Measurements from ENCODE around the gene TSPAN9. TPM values are rescaled to one million over a fixed set of nuclear protein-coding genes. Genes with fewer than 3 reads are reported as not detected.
A peak's percentile ranks its signal among the peaks of the same experiment; 100 is the strongest.

TSPAN9 gene
- total RNA-seq, 1 donor from 2014 or later, result 17.7 TPM

DNA sequence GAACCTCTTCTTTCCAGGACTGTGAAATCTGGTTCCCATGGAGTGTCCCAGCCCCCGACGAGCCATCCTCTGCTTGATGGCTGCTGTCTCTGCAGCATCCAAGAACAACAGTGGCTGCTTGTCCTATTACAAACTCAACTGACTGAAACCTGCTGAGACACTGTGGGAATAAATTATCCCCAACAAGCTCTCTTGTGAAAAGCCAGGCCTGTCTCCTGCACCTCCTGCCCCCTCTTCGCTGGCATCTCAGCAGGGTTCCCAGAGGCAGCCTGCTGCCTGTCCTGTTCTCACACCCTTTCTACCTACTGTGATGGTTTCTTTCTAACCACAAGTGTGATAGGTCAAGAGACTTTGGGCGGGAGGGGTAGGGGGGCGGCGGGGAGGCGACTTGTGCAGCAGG, 180.2 kb downstream of the TSPAN9 start:
- no peak overlapping the region for H3K4me3 ChIP-seq (ENCODE audit: low read depth, low read length)
- no peak for TF ChIP-seq CTCF (IDR thresholded peaks at IDR 0.05; ENCODE audit: insufficient read depth, low read length, poor library complexity, severe bottlenecking)
- H3K36me3 ChIP-seq (ENCODE audit: control insufficient read depth, insufficient read depth, low read length), result no peaks in the 10 kb centered on the region
- DNase-seq (ENCODE audit: low read depth), result no peak
- no peaks in the 10 kb centered on the region for H3K27me3 ChIP-seq (ENCODE audit: control insufficient read depth, insufficient read depth, low read length)

- Histone ChIP-seq H3K4me3 (ENCODE audit: low read depth, low read length) (no peak overlapping the region), H3K36me3 (ENCODE audit: control insufficient read depth, insufficient read depth, low read length) (no peaks in the 10 kb centered on the region), H3K27me3 (ENCODE audit: control insufficient read depth, insufficient read depth, low read length) (no peaks in the 10 kb centered on the region)
- peak; percentile 31 for DNase-seq (ENCODE audit: low read depth)
- TF ChIP-seq CTCF (IDR thresholded peaks at IDR 0.05; ENCODE audit: insufficient read depth, low read length, poor library complexity, severe bottlenecking), result no peak
Observed at GRCh38 chr12:3259973-3260372, 182.8 kb downstream of the TSPAN9 start.

DNA sequence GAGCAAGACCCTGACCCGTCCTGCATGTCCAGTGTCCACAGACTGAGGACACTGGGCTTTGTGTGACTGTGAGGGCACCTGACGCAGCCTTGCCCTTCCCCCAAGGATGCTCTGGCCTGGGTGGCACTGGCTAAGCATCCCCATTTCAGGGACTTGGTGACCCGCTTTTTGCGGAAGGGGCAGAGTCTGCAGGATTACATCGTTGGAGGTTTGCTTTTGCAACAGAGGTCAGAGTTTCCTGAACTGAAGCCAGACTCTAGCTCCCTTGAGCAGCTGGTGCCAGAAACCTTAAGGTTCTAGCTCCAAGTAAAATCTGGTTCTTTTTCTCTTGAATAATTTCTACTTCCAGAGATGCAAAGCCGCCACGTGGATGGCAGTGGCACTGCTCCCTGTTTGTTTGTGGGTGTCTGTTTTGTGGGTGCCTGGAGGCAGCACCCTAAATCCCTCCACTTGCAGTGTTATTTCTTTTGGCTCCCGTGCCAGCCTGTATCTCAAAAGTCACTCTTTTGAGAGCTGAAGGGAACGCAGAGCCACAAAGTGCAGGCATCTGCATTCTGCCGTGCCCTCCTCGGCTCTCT, 184.7 kb downstream of the TSPAN9 start:
- Histone ChIP-seq H3K36me3 (ENCODE audit: control insufficient read depth, insufficient read depth, low read length) (no peaks in the 10 kb centered on the region), H3K4me3 (ENCODE audit: low read depth, low read length) (no peak overlapping the region), H3K27me3 (ENCODE audit: control insufficient read depth, insufficient read depth, low read length) (no peaks in the 10 kb centered on the region)
- DNase-seq (ENCODE audit: low read depth), result no peak
- peak; percentile 21 for TF ChIP-seq CTCF (IDR thresholded peaks at IDR 0.05; ENCODE audit: insufficient read depth, low read length, poor library complexity, severe bottlenecking)

DNA sequence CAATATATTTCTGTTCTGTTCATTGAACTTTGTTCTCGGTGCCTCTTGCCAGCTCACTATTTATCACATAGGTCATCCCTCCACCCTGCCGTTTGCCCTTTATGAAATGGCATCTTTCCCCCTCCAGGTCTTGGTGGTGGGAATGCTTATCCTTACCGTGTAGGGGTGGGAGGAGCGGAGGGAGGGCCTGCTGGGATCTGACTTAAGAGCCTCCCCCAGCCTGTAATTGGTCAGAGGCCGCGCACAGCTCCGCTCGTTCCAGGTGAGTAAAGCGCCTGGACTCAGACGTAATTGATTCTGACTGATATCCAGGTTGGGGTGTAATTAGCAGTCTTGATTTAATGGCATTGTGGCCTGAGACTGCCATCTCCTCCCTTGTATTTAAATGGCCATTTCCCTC, 185.3 kb downstream of the TSPAN9 start:
- Histone ChIP-seq H3K4me3 (ENCODE audit: low read depth, low read length) (no peak overlapping the region), H3K27me3 (ENCODE audit: control insufficient read depth, insufficient read depth, low read length) (no peaks in the 10 kb centered on the region), H3K36me3 (ENCODE audit: control insufficient read depth, insufficient read depth, low read length) (no peaks in the 10 kb centered on the region)
- TF ChIP-seq CTCF (IDR thresholded peaks at IDR 0.05; ENCODE audit: insufficient read depth, low read length, poor library complexity, severe bottlenecking), result no peak
- no peak for DNase-seq (ENCODE audit: low read depth)

- Histone ChIP-seq H3K27me3 (ENCODE audit: control insufficient read depth, insufficient read depth, low read length) (no peaks in the 10 kb centered on the region), H3K36me3 (ENCODE audit: control insufficient read depth, insufficient read depth, low read length) (no peaks in the 10 kb centered on the region), H3K4me3 (ENCODE audit: low read depth, low read length) (no peak overlapping the region)
- no peak for DNase-seq (ENCODE audit: low read depth)
- no peak for TF ChIP-seq CTCF (IDR thresholded peaks at IDR 0.05; ENCODE audit: insufficient read depth, low read length, poor library complexity, severe bottlenecking)
Observed at GRCh38 chr12:3263282-3263681, 186.1 kb downstream of the TSPAN9 start.

Measured in kidney epithelial cell (primary cell).